HG03066 (cell line): ENCODE measurements around the gene ACOT9.
"Not testable (repeated sequence)": the region's sequence is repeated elsewhere in the genome, so short reads cannot be mapped to it uniquely, and the experiment has no call there.

Experiments
- ATAC-seq: cut with Tn5 transposase; IDR thresholded peaks from one replicate; pipeline ENCODE4 v1.9.1; 2021; ENCODE audit warnings: low read depth; ENCODE audit not compliant: unreplicated experiment

ACOT9 gene

GRCh38 chrX:23705235-23705634 lies 37.8 kb downstream of the ACOT9 start:
- no peak for ATAC-seq

GRCh38 chrX:23704673-23705206 lies 38.3 kb downstream of the ACOT9 start:
- ATAC-seq = no peak

GRCh38 chrX:23699636-23700194 lies 43.4 kb downstream of the ACOT9 start:
- ATAC-seq = no peak

GRCh38 chrX:23694606-23695005 lies 48.5 kb downstream of the ACOT9 start:
- no peak for ATAC-seq

GRCh38 chrX:23692166-23692565 lies 50.9 kb downstream of the ACOT9 start:
- no peak for ATAC-seq

- ATAC-seq = not testable (repeated sequence)
Observed at GRCh38 chrX:23676486-23676885, 66.6 kb downstream of the ACOT9 start.

- no peak for ATAC-seq
Observed at GRCh38 chrX:23673108-23673507, 70.0 kb downstream of the ACOT9 start.

- ATAC-seq = no peak
Observed at GRCh38 chrX:23670528-23670927, 72.5 kb downstream of the ACOT9 start.

- peak; percentile 47 for ATAC-seq
Observed at GRCh38 chrX:23668335-23668734, 74.7 kb downstream of the ACOT9 start.

GRCh38 chrX:23667239-23668177 lies 75.6 kb downstream of the ACOT9 start, which contains the start of gene PRDX4:
TSS of gene PRDX4 (plus strand) at chrX:23667493. CDS start at chrX:23667571, 78 bp downstream.
- ATAC-seq = peak; percentile 62

- no peak for ATAC-seq
Observed at GRCh38 chrX:23666282-23666681, 76.8 kb downstream of the ACOT9 start.

GRCh38 chrX:23664496-23664895 lies 78.6 kb downstream of the ACOT9 start:
- ATAC-seq = no peak

GRCh38 chrX:23662853-23663252 lies 80.2 kb downstream of the ACOT9 start:
- ATAC-seq = no peak

GRCh38 chrX:23662187-23662586 lies 80.9 kb downstream of the ACOT9 start:
- no peak for ATAC-seq

GRCh38 chrX:23661671-23662070 lies 81.4 kb downstream of the ACOT9 start:
- no peak for ATAC-seq

- ATAC-seq = no peak
Observed at GRCh38 chrX:23660766-23661132, 82.3 kb downstream of the ACOT9 start.

GRCh38 chrX:23660083-23660765 lies 82.9 kb downstream of the ACOT9 start:
- ATAC-seq = not testable (repeated sequence)

GRCh38 chrX:23659339-23659738 lies 83.7 kb downstream of the ACOT9 start:
- ATAC-seq = no peak

- no peak for ATAC-seq
Observed at GRCh38 chrX:23656684-23657083, 86.4 kb downstream of the ACOT9 start.

GRCh38 chrX:23656091-23656490 lies 87.0 kb downstream of the ACOT9 start:
- no peak for ATAC-seq
